ENCODE data around the gene HECTD2. TPM values are rescaled to one million over a fixed set of nuclear protein-coding genes. Genes with fewer than 3 reads are reported as not detected.

The HECTD2 gene
- total RNA-seq, 2 donors from 2014 or later, result 18.7 to 22.8 TPM

- DNase-seq (ENCODE audit: low spot score), result no peak
- Histone ChIP-seq H3K4me3 (no peak overlapping the region), H3K27ac (no peak overlapping the region), H3K36me3 (no peaks in the 10 kb centered on the region), H3K9me3 (no peaks in the 10 kb centered on the region), H3K4me1 (replicated peaks) (no peaks in the 10 kb centered on the region), H3K27me3 (replicated peaks; ENCODE audit: insufficient read depth) (no peaks in the 10 kb centered on the region)
- 85% methylated on average over 2 of the region's 2 CpGs for WGBS
- TF ChIP-seq CTCF (IDR thresholded peaks at IDR 0.05), result no peak
- no peak for TF ChIP-seq POLR2A (IDR thresholded peaks at IDR 0.05)
- TF ChIP-seq POLR2AphosphoS5 (IDR thresholded peaks at IDR 0.05), result no peak
- intact Hi-C loops (cut with DNase I), result no loop called here
Observed at GRCh38 chr10:91422915-91423314, 12.8 kb downstream of the HECTD2 start.

GRCh38 chr10:91424016-91424415 lies 13.9 kb downstream of the HECTD2 start:
- H3K4me1 ChIP-seq (replicated peaks), result no peaks in the 10 kb centered on the region
- no peak for TF ChIP-seq POLR2AphosphoS5 (IDR thresholded peaks at IDR 0.05)
- no peak for TF ChIP-seq CTCF (IDR thresholded peaks at IDR 0.05)
- TF ChIP-seq POLR2A (IDR thresholded peaks at IDR 0.05), result no peak

GRCh38 chr10:91432175-91432574 lies 22.0 kb downstream of the HECTD2 start:
- Histone ChIP-seq H3K4me1 (replicated peaks) (no peaks in the 10 kb centered on the region), H3K27me3 (replicated peaks; ENCODE audit: insufficient read depth) (no peaks in the 10 kb centered on the region), H3K27ac (no peak overlapping the region), H3K4me3 (no peak overlapping the region), H3K36me3 (no peaks in the 10 kb centered on the region), H3K9me3 (no peaks in the 10 kb centered on the region)
- intact Hi-C loops (cut with DNase I), result no loop called here
- no peak for TF ChIP-seq CTCF (IDR thresholded peaks at IDR 0.05)
- no peak for TF ChIP-seq POLR2AphosphoS5 (IDR thresholded peaks at IDR 0.05)
- no peak for TF ChIP-seq POLR2A (IDR thresholded peaks at IDR 0.05)
- WGBS, result 53% methylated on average over 2 of the region's 2 CpGs
- DNase-seq (ENCODE audit: low spot score), result no peak

More at GRCh38 chr10:91424016-91424415, 13.9 kb downstream of the HECTD2 start:
- Histone ChIP-seq H3K27me3 (replicated peaks; ENCODE audit: insufficient read depth) (no peaks in the 10 kb centered on the region), H3K4me3 (no peak overlapping the region), H3K9me3 (no peaks in the 10 kb centered on the region), H3K36me3 (no peaks in the 10 kb centered on the region), H3K27ac (no peak overlapping the region)
- intact Hi-C loops (cut with DNase I), result no loop called here
- no peak for DNase-seq (ENCODE audit: low spot score)
- 65% methylated on average over 2 of the region's 2 CpGs for WGBS

GRCh38 chr10:91433620-91434019 lies 23.5 kb downstream of the HECTD2 start:
- WGBS, result 46% methylated on average over 2 of the region's 2 CpGs
- intact Hi-C loops (cut with DNase I), result no loop called here

More at GRCh38 chr10:91433620-91434019, 23.5 kb downstream of the HECTD2 start:
- Histone ChIP-seq H3K36me3 (no peaks in the 10 kb centered on the region), H3K9me3 (no peaks in the 10 kb centered on the region), H3K27me3 (replicated peaks; ENCODE audit: insufficient read depth) (no peaks in the 10 kb centered on the region), H3K27ac (peak overlapping the region in 1 of 2 donors; percentile 4), H3K4me3 (no peak overlapping the region), H3K4me1 (replicated peaks) (no peaks in the 10 kb centered on the region)
- no peak for DNase-seq (ENCODE audit: low spot score)
- TF ChIP-seq POLR2A (IDR thresholded peaks at IDR 0.05) (no peak), POLR2AphosphoS5 (IDR thresholded peaks at IDR 0.05) (no peak), CTCF (IDR thresholded peaks at IDR 0.05) (no peak)
